NB4 (cell line): ENCODE data around the gene BCAS3.

Source experiments
- CTCF ChIP-seq: IDR thresholded peaks from one replicate; pipeline ENCODE4 v1.5.1; 2012; ENCODE audit warnings: low read depth, low read length
- POLR2A ChIP-seq: IDR thresholded peaks from 2 replicates; pipeline ENCODE4 v1.6.1; 2011; ENCODE audit warnings: mild to moderate bottlenecking; ENCODE audit not compliant: insufficient read length; ENCODE audit errors: extremely low read depth
- TF ChIP-seq, protein P1 (sequence below): IDR thresholded peaks from 2 replicates; pipeline ENCODE4 v1.6.1; 2011; ENCODE audit warnings: low read depth, low read length

DNA sequence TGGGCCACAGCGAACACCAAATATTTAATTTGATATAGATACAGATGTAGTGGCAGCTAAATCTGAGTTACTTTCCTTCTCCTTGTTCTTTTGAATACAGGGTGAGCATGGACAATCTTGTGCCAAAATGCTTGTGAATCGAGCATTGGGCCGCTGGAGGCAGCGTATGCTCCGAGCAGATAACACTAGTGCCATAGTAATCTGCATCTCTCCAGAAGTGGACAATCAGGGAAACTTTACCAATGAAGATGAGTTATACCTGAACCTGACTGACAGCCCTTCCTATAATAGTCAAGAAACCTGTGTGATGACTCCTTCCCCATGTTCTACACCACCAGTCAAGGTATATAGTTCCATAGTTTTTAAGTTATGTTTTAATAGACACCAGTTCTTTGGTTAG is 21.2 kb upstream of the BCAS3 start:
- TF ChIP-seq CTCF, result no peak
- no peak for TF ChIP-seq POLR2A
- TF ChIP-seq, protein P1, sequence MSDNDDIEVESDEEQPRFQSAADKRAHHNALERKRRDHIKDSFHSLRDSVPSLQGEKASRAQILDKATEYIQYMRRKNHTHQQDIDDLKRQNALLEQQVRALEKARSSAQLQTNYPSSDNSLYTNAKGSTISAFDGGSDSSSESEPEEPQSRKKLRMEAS, result no peak
